GM19240 (cell line): ENCODE measurements around the gene ITGAV.
A peak's percentile ranks its signal among the peaks of the same experiment; 100 is the strongest.
"Not testable (repeated sequence)": the region's sequence is repeated elsewhere in the genome, so short reads cannot be mapped to it uniquely, and the experiment has no call there.

Experiments
- DNase-seq: peaks from one replicate; pipeline ENCODE4 v3.0.0; 2011; ENCODE audit warnings: low spot score; ENCODE audit not compliant: insufficient read length

The ITGAV gene

GRCh38 chr2:186589612-186590349, at the start of gene ITGAV:
ITGAV (plus strand) TSS chr2:186590056; CDS start chr2:186590339, 283 bp downstream.
- DNase-seq = peak; percentile 64

- no peak for DNase-seq
Observed at GRCh38 chr2:186540941-186541340, 48.9 kb upstream of the ITGAV start.

- no peak for DNase-seq
Observed at GRCh38 chr2:186542002-186542401, 47.9 kb upstream of the ITGAV start.

- DNase-seq = no peak
Observed at GRCh38 chr2:186543561-186544131, 46.2 kb upstream of the ITGAV start.

- DNase-seq = no peak
Observed at GRCh38 chr2:186544255-186544675, 45.6 kb upstream of the ITGAV start.

- DNase-seq = no peak
Observed at GRCh38 chr2:186546846-186547245, 43.0 kb upstream of the ITGAV start.

GRCh38 chr2:186551323-186552050, 38.4 kb upstream of the ITGAV start:
- DNase-seq = no peak

- DNase-seq = no peak
Observed at GRCh38 chr2:186554429-186554828, 35.4 kb upstream of the ITGAV start.

GRCh38 chr2:186554850-186555671, 34.8 kb upstream of the ITGAV start:
- no peak for DNase-seq

- no peak for DNase-seq
Observed at GRCh38 chr2:186558512-186559276, 31.2 kb upstream of the ITGAV start.

- DNase-seq = no peak
Observed at GRCh38 chr2:186559370-186559769, 30.5 kb upstream of the ITGAV start.

- DNase-seq = peak; percentile 9
Observed at GRCh38 chr2:186559848-186560247, 30.0 kb upstream of the ITGAV start.

GRCh38 chr2:186560254-186560653, 29.6 kb upstream of the ITGAV start:
- no peak for DNase-seq

- no peak for DNase-seq
Observed at GRCh38 chr2:186561467-186562208, 28.2 kb upstream of the ITGAV start.

- no peak for DNase-seq
Observed at GRCh38 chr2:186562209-186562578, 27.7 kb upstream of the ITGAV start.

GRCh38 chr2:186568600-186568999, 21.3 kb upstream of the ITGAV start:
- DNase-seq = not testable (repeated sequence)

GRCh38 chr2:186569127-186569526, 20.7 kb upstream of the ITGAV start:
- not testable (repeated sequence) for DNase-seq

- no peak for DNase-seq
Observed at GRCh38 chr2:186569897-186570296, 20.0 kb upstream of the ITGAV start.

GRCh38 chr2:186570604-186571003, 19.3 kb upstream of the ITGAV start:
- no peak for DNase-seq

- no peak for DNase-seq
Observed at GRCh38 chr2:186572705-186573104, 17.2 kb upstream of the ITGAV start.
